IMR-90 (cell line): ENCODE results near the gene RAB34. TPM values are rescaled to one million over a fixed set of nuclear protein-coding genes. Genes with fewer than 3 reads are reported as not detected.

ENCODE experiments used
- ATAC-seq: fragments of 200-7000 bp; cut with Tn5 transposase; 2 replicates; pipeline ENCODE4 v1.9.1; 2020; ENCODE audit warnings: low read depth, mild to moderate bottlenecking, moderate library complexity
- BruUV-seq: library from RNA; stranded (reverse); fragments of 400-500 nt; replicated peaks from 2 replicates; lab custom pipeline; 2021; lab: Mats Ljungman, UMichigan
- CTCF ChIA-PET: fragments of 300-600 bp; formaldehyde crosslinking; extraction: SDS; loops from one replicate; lab custom pipeline; 2021; ENCODE audit warnings: antibody characterized with exemption; lab: Yijun Ruan, JAX
- POLR2A ChIA-PET: fragments of 300-600 bp; sonication (Branson Sonifier 250); formaldehyde crosslinking; loops from one replicate; lab custom pipeline; 2022; ENCODE audit warnings: antibody characterized with exemption; ENCODE audit not compliant: unreplicated experiment; lab: Charles Lee
- DNase-seq: peaks from one replicate; pipeline ENCODE4 v3.0.0; 2013
- H2AFZ ChIP-seq: replicated peaks from 2 replicates; pipeline ENCODE3; 2013; ENCODE audit warnings: low read length, mild to moderate bottlenecking; ENCODE audit not compliant: poor library complexity
- H2AK5ac ChIP-seq: 2 replicates; pipeline ENCODE4 v1.6.1; 2013; ENCODE audit warnings: low read depth, low read length, inconsistent platforms
- H2AK9ac ChIP-seq: replicated peaks from 2 replicates; pipeline ENCODE3; 2013; ENCODE audit warnings: mild to moderate bottlenecking, low read depth, low read length, moderate library complexity; ENCODE audit not compliant: poor library complexity
- H2BK120ac ChIP-seq: 2 replicates; pipeline ENCODE4 v1.6.1; 2013; ENCODE audit warnings: low read depth, low read length, inconsistent platforms
- H2BK15ac ChIP-seq: 3 replicates; pipeline ENCODE4 v1.6.1; 2013; ENCODE audit warnings: low read depth, low read length, inconsistent platforms
- H2BK20ac ChIP-seq: 2 replicates; pipeline ENCODE4 v1.6.1; 2013; ENCODE audit warnings: low read depth, mild to moderate bottlenecking, inconsistent platforms, low read length, moderate library complexity
- H2BK5ac ChIP-seq: 2 replicates; pipeline ENCODE4 v1.6.1; 2013; ENCODE audit warnings: mild to moderate bottlenecking, low read depth, low read length, inconsistent platforms; ENCODE audit not compliant: poor library complexity, severe bottlenecking
- H3K14ac ChIP-seq: replicated peaks from 2 replicates; pipeline ENCODE4 v1.6.1; 2013; ENCODE audit warnings: low read depth, low read length, inconsistent platforms
- H3K18ac ChIP-seq: 2 replicates; pipeline ENCODE4 v1.6.1; 2013; ENCODE audit warnings: low read depth, low read length, control low read depth
- H3K23ac ChIP-seq: 2 replicates; pipeline ENCODE4 v1.6.1; 2013; ENCODE audit warnings: low read depth, low read length, inconsistent platforms
- H3K27ac ChIP-seq: 2 replicates; pipeline ENCODE4 v1.5.1; 2013; ENCODE audit warnings: mild to moderate bottlenecking, control low read depth, low read length; ENCODE audit not compliant: insufficient read depth
- H3K27me3 ChIP-seq: 2 replicates; pipeline ENCODE4 v1.6.1; 2013; ENCODE audit warnings: low read length; ENCODE audit not compliant: control insufficient read depth, insufficient read depth
- H3K36me3 ChIP-seq: 2 replicates; pipeline ENCODE4 v1.6.1; 2013; ENCODE audit warnings: low read length, mixed read lengths; ENCODE audit not compliant: control insufficient read depth, insufficient read depth
- H3K4ac ChIP-seq: 2 replicates; pipeline ENCODE4 v1.6.1; 2013; ENCODE audit warnings: low read depth, low read length, inconsistent platforms
- H3K4me1 ChIP-seq: 2 replicates; pipeline ENCODE4 v1.6.1; 2013; ENCODE audit warnings: low read length, mixed read lengths; ENCODE audit not compliant: control insufficient read depth, insufficient read depth
- H3K4me2 ChIP-seq: 2 replicates; pipeline ENCODE4 v1.6.1; 2013; ENCODE audit warnings: low read depth, mild to moderate bottlenecking, control low read depth, low read length, moderate library complexity
- H3K4me3 ChIP-seq: 2 replicates; pipeline ENCODE4 v1.5.1; 2013; ENCODE audit warnings: low read depth, mild to moderate bottlenecking, control low read depth, low read length, moderate library complexity; ENCODE audit not compliant: insufficient read depth
- H3K56ac ChIP-seq: 2 replicates; pipeline ENCODE4 v1.6.1; 2013; ENCODE audit warnings: low read length, inconsistent platforms; ENCODE audit not compliant: insufficient read depth; ENCODE audit errors: extremely low read depth
- H3K79me1 ChIP-seq, 2 experiments: 2 replicates each; pipeline ENCODE4 v1.6.1; 2013; ENCODE audit warnings: low read length in 2 of 2, inconsistent platforms in 1 of 2, low read depth in 1 of 2
- H3K9ac ChIP-seq: 2 replicates; pipeline ENCODE4 v1.6.1; 2013; ENCODE audit warnings: low read depth, low read length, control low read depth
- H3K9me1 ChIP-seq: 2 replicates; pipeline ENCODE4 v1.6.1; 2013; ENCODE audit warnings: low read length, inconsistent platforms; ENCODE audit not compliant: insufficient read depth
- H3K9me3 ChIP-seq: 2 replicates; pipeline ENCODE4 v1.6.1; 2013; ENCODE audit warnings: low read length; ENCODE audit not compliant: control insufficient read depth, insufficient read depth
- H4K20me1 ChIP-seq: 2 replicates; pipeline ENCODE4 v1.6.1; 2013; ENCODE audit warnings: low read length, inconsistent platforms; ENCODE audit not compliant: insufficient read depth
- H4K5ac ChIP-seq: 2 replicates; pipeline ENCODE4 v1.6.1; 2013; ENCODE audit warnings: mild to moderate bottlenecking, low read depth, low read length, control low read depth
- H4K8ac ChIP-seq, 2 experiments: 2 replicates each; pipeline ENCODE4 v1.6.1; 2013; ENCODE audit warnings: low read depth in 2 of 2, low read length in 2 of 2, control low read depth in 1 of 2, inconsistent platforms in 1 of 2
- H4K91ac ChIP-seq: 2 replicates; pipeline ENCODE4 v1.6.1; 2013; ENCODE audit warnings: low read depth, low read length, inconsistent platforms; ENCODE audit not compliant: insufficient read depth
- CHD1 ChIP-seq: IDR thresholded peaks from 2 replicates; pipeline ENCODE4 v1.6.1; 2012; ENCODE audit warnings: low read depth, low read length, improper control_type of control experiment
- ELK1 ChIP-seq: fragments of 150-350 bp; IDR thresholded peaks from 2 replicates; pipeline ENCODE4 v1.6.1; 2016; ENCODE audit warnings: low read depth, mild to moderate bottlenecking, low read length, moderate library complexity, borderline replicate concordance
- FOS ChIP-seq: fragments of 150-350 bp; IDR thresholded peaks from 2 replicates; pipeline ENCODE4 v1.6.1; 2016; ENCODE audit warnings: low read depth, low read length
- MAFK ChIP-seq: IDR thresholded peaks from 2 replicates; pipeline ENCODE4 v1.6.1; 2012; ENCODE audit warnings: low read depth, low read length, improper control_type of control experiment
- MAZ ChIP-seq: IDR thresholded peaks from 2 replicates; pipeline ENCODE4 v1.6.1; 2012; ENCODE audit warnings: low read depth, mild to moderate bottlenecking, low read length, improper control_type of control experiment, moderate library complexity, borderline replicate concordance
- MXI1 ChIP-seq: IDR thresholded peaks from 2 replicates; pipeline ENCODE4 v1.6.1; 2012; ENCODE audit warnings: low read depth, mild to moderate bottlenecking, low read length, moderate library complexity, borderline replicate concordance
- NFE2L2 ChIP-seq: fragments of 150-350 bp; IDR thresholded peaks from 2 replicates; pipeline ENCODE4 v1.6.1; 2016; ENCODE audit warnings: low read depth, mild to moderate bottlenecking, low read length
- POLR2A ChIP-seq: IDR thresholded peaks from 2 replicates; pipeline ENCODE4 v1.6.1; 2012; ENCODE audit warnings: mild to moderate bottlenecking, low read depth, low read length
- RCOR1 ChIP-seq: IDR thresholded peaks from 2 replicates; pipeline ENCODE4 v1.6.1; 2012; ENCODE audit warnings: mild to moderate bottlenecking, low read length, improper control_type of control experiment; ENCODE audit not compliant: insufficient replicate concordance
- RFX5 ChIP-seq: IDR thresholded peaks from 2 replicates; pipeline ENCODE4 v1.8.0; 2012; ENCODE audit warnings: low read depth, mild to moderate bottlenecking, low read length, moderate library complexity
- USF2 ChIP-seq: fragments of 150-350 bp; IDR thresholded peaks from 2 replicates; pipeline ENCODE4 v1.6.1; 2017; ENCODE audit warnings: mild to moderate bottlenecking, antibody characterized with exemption, low read length, low read depth
- WGBS, 2 experiments: methylation state at CpG; one replicate each; pipeline versions ENCODE4 v1.1.5 to v1.1.7; 2013; ENCODE audit warnings: missing lambda C conversion rate in 2 of 2; ENCODE audit not compliant: insufficient read length in 1 of 2; ENCODE audit errors: extremely low coverage in 2 of 2; 5-methylcytosine and 5-hydroxymethylcytosine counted together
- dilution Hi-C: fragments of 300-500 bp; cut with HindIII; formaldehyde crosslinking; loops from one replicate; pipeline ENCODE4 v1.14.3; 2018; ENCODE audit warnings: low sequenced_read_pairs; ENCODE audit not compliant: unreplicated experiment
- in situ Hi-C: fragments of 300-500 bp; cut with MboI; formaldehyde crosslinking; loops from 3 replicates; pipeline ENCODE4 v1.14.3; 2019; ENCODE audit warnings: low sequenced_read_pairs, inconsistent platforms, mixed read lengths
- intact Hi-C: fragments of 100-400 bp; cut with micrococcal nuclease; formaldehyde crosslinking; loops from 2 replicates; pipeline ENCODE4 v1.10.0; 2022
- polyA plus RNA-seq, 3 experiments: library from polyadenylated mRNA; depleted of rRNA; stranded (reverse); fragments of >200 nt; gene quantifications; 2 replicates each; pipeline ENCODE4 v1.2.3, GENCODE V29; 2012; ENCODE audit warnings: low replicate concordance in 1 of 3
- total RNA-seq: library from RNA; depleted of rRNA; stranded (reverse); fragments of >200 nt; gene quantifications from 2 replicates; pipeline ENCODE4 v1.2.3, GENCODE V29; 2012

The RAB34 gene
- total and polyA plus RNA-seq, 2 of the 4 experiments (the other 2 are of a cell fraction) = 351 to 387 TPM

GRCh38 chr17:28756049-28756804 lies 38.6 kb upstream of the RAB34 start (continued):
- TF ChIP-seq ELK1 = no peak

- H2AK5ac ChIP-seq = peak overlapping the region; percentile 7; the same call in 1 of the 2 replicates
- H3K4me1 ChIP-seq = peaks cover 3% of the 10 kb centered on the region
- H3K14ac ChIP-seq = no peak overlapping the region
- H3K56ac ChIP-seq = no peak overlapping the region
- peaks cover 43% of the 10 kb centered on the region for H3K36me3 ChIP-seq
- ChIA-PET POLR2A (no interaction called here), CTCF (no interaction called here)
- H4K5ac ChIP-seq = no peak overlapping the region
- peak overlapping the region; percentile 26; the same call in 1 of the 2 replicates for H3K4me2 ChIP-seq
- peaks cover 33% of the 10 kb centered on the region for H4K20me1 ChIP-seq
- intact Hi-C loops (no loop called here), dilution Hi-C loops (no loop called here), in situ Hi-C loops (no loop called here)
- no peak overlapping the region for H2BK5ac ChIP-seq
- DNase-seq = no peak
- H3K4me3 ChIP-seq = no peak overlapping the region
- H4K91ac ChIP-seq = no peak overlapping the region
- no peak overlapping the region for H2BK120ac ChIP-seq
- H2BK20ac ChIP-seq = no peak overlapping the region
- no peak overlapping the region for H2AK9ac ChIP-seq
- H3K79me1 ChIP-seq = peaks cover 15 to 64% of the 10 kb centered on the region in 2 experiments
- no peak overlapping the region for H3K4ac ChIP-seq
- H2AFZ ChIP-seq = no peak overlapping the region
- H3K27me3 ChIP-seq = no peaks in the 10 kb centered on the region
- no peaks in the 10 kb centered on the region for H3K9me3 ChIP-seq
- no peak overlapping the region for H3K27ac ChIP-seq
- H2BK15ac ChIP-seq = no peak overlapping the region
- peak; percentile 33 for ATAC-seq
- peak overlapping the region; percentile 7; the same call in 1 of the 2 replicates for H3K23ac ChIP-seq
- no peak overlapping the region for H4K8ac ChIP-seq
- H3K9ac ChIP-seq = no peak overlapping the region
- WGBS, 2 experiments = 100% methylated on average over 1 of the region's 7 CpGs; no CpG with 5 or more reads in 1 of the 2 experiments
- H3K9me1 ChIP-seq = no peaks in the 10 kb centered on the region
- BruUV-seq = no TSS peak
- H3K18ac ChIP-seq = no peak overlapping the region
- TF ChIP-seq POLR2A (no peak), MXI1 (no peak), NFE2L2 (no peak), RCOR1 (no peak), MAFK (no peak), RFX5 (no peak), ELK1 (no peak), CHD1 (no peak), MAZ (no peak), FOS (no peak), USF2 (no peak)
Measured at GRCh38 chr17:28755486-28755885, 37.8 kb upstream of the RAB34 start.
